ENCODE data around the gene ABLIM3.

Gene ABLIM3

DNA sequence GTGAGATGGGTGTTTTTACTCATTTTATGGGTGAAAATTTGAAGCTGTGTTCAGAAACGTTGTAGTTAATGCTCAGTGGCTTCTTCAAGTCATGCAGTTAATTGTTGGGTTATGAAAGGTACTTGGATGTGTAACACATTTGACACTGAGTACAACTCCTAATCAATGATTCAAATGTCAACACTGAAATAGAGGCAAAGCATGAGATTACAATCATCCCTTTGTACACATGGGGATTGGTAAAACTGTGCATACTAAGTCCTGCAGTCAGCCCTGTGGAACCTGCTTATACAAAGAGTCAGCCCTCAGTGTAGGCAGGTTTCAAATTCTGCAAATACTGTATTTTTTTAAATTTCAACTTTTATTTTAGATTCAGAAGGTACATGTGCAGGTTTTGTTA lies 3.3 kb downstream of the ABLIM3 start:
- Histone ChIP-seq H3K27me3 (ENCODE audit: insufficient read depth, low read length, poor library complexity, severe bottlenecking) (no peaks in the 10 kb centered on the region), H3K9ac (ENCODE audit: low read depth, low read length, poor library complexity, severe bottlenecking) (no peak overlapping the region), H3K9me3 (ENCODE audit: insufficient read depth, low read depth, low read length) (no peaks in the 10 kb centered on the region), H3K4me2 (ENCODE audit: low read depth, low read length, poor library complexity, severe bottlenecking) (no peak overlapping the region), H3K79me2 (ENCODE audit: insufficient read depth, low read length) (no peaks in the 10 kb centered on the region), H3K4me3 (ENCODE audit: low read length, poor library complexity, severe bottlenecking) (no peak overlapping the region), H3K9me2 (replicated peaks; ENCODE audit: low read depth, low read length) (no peaks in the 10 kb centered on the region), H3F3A (ENCODE audit: low read depth) (no peaks in the 10 kb centered on the region), H4K20me1 (ENCODE audit: insufficient read depth, low read length, poor library complexity, severe bottlenecking) (no peaks in the 10 kb centered on the region), H3K36me3 (ENCODE audit: insufficient read depth, low read length) (no peaks in the 10 kb centered on the region), H2AFZ (ENCODE audit: low read length) (peak overlapping the region; percentile 35; the same call in 1 of the 2 replicates), H3K4me1 (ENCODE audit: insufficient read depth, low read length, poor library complexity, severe bottlenecking) (no peaks in the 10 kb centered on the region)
- TF ChIP-seq, protein P1, sequence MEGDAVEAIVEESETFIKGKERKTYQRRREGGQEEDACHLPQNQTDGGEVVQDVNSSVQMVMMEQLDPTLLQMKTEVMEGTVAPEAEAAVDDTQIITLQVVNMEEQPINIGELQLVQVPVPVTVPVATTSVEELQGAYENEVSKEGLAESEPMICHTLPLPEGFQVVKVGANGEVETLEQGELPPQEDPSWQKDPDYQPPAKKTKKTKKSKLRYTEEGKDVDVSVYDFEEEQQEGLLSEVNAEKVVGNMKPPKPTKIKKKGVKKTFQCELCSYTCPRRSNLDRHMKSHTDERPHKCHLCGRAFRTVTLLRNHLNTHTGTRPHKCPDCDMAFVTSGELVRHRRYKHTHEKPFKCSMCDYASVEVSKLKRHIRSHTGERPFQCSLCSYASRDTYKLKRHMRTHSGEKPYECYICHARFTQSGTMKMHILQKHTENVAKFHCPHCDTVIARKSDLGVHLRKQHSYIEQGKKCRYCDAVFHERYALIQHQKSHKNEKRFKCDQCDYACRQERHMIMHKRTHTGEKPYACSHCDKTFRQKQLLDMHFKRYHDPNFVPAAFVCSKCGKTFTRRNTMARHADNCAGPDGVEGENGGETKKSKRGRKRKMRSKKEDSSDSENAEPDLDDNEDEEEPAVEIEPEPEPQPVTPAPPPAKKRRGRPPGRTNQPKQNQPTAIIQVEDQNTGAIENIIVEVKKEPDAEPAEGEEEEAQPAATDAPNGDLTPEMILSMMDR (conservative IDR thresholded peaks at IDR 0.05; ENCODE audit: low read length): no peak
- no peak for TF ChIP-seq EZH2phosphoT487 (IDR thresholded peaks at IDR 0.05; ENCODE audit: borderline replicate concordance)

DNA sequence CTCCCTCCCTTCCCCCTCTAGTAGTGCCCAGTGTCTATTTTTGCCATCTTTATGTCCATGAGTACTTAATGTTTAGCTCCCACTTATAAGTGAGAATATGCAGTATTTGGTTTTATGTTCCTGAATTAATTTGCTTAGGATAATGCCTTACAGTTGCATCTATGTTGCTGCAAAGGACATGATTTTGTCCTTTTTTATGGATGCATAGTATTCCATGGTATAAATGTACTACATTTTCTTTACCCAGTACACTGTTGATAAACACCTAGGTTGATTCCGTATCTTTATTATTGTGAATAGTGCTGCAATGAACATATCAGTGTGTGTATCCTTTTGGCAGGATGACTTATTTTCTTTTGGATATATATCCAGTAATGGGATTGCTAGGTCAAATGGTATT lies 3.8 kb downstream of the ABLIM3 start:
- H3K4me1 ChIP-seq (ENCODE audit: insufficient read depth, low read length, poor library complexity, severe bottlenecking): no peaks in the 10 kb centered on the region
- no peak overlapping the region for H2AFZ ChIP-seq (ENCODE audit: low read length)
- no peaks in the 10 kb centered on the region for H3K36me3 ChIP-seq (ENCODE audit: insufficient read depth, low read length)
- no peaks in the 10 kb centered on the region for H3K9me2 ChIP-seq (replicated peaks; ENCODE audit: low read depth, low read length)
- H3K4me3 ChIP-seq (ENCODE audit: low read length, poor library complexity, severe bottlenecking): no peak overlapping the region
- no peaks in the 10 kb centered on the region for H3K27me3 ChIP-seq (ENCODE audit: insufficient read depth, low read length, poor library complexity, severe bottlenecking)
- no peaks in the 10 kb centered on the region for H3K79me2 ChIP-seq (ENCODE audit: insufficient read depth, low read length)
- no peaks in the 10 kb centered on the region for H4K20me1 ChIP-seq (ENCODE audit: insufficient read depth, low read length, poor library complexity, severe bottlenecking)
- H3F3A ChIP-seq (ENCODE audit: low read depth): no peaks in the 10 kb centered on the region
- no peak overlapping the region for H3K9ac ChIP-seq (ENCODE audit: low read depth, low read length, poor library complexity, severe bottlenecking)
- H3K4me2 ChIP-seq (ENCODE audit: low read depth, low read length, poor library complexity, severe bottlenecking): no peak overlapping the region
- TF ChIP-seq, protein P1 (conservative IDR thresholded peaks at IDR 0.05; ENCODE audit: low read length): no peak
- no peak for TF ChIP-seq EZH2phosphoT487 (IDR thresholded peaks at IDR 0.05; ENCODE audit: borderline replicate concordance)
- H3K9me3 ChIP-seq (ENCODE audit: insufficient read depth, low read depth, low read length): no peaks in the 10 kb centered on the region

- no peaks in the 10 kb centered on the region for H3K9me2 ChIP-seq (replicated peaks; ENCODE audit: low read depth, low read length)
- no peak overlapping the region for H2AFZ ChIP-seq (ENCODE audit: low read length)
- H3K4me2 ChIP-seq (ENCODE audit: low read depth, low read length, poor library complexity, severe bottlenecking): no peak overlapping the region
- TF ChIP-seq, protein P1 (conservative IDR thresholded peaks at IDR 0.05; ENCODE audit: low read length): no peak
- no peak for TF ChIP-seq EZH2phosphoT487 (IDR thresholded peaks at IDR 0.05; ENCODE audit: borderline replicate concordance)
- no peak overlapping the region for H3K4me3 ChIP-seq (ENCODE audit: low read length, poor library complexity, severe bottlenecking)
- no peaks in the 10 kb centered on the region for H3K27me3 ChIP-seq (ENCODE audit: insufficient read depth, low read length, poor library complexity, severe bottlenecking)
- H3K79me2 ChIP-seq (ENCODE audit: insufficient read depth, low read length): no peaks in the 10 kb centered on the region
- no peaks in the 10 kb centered on the region for H3K9me3 ChIP-seq (ENCODE audit: insufficient read depth, low read depth, low read length)
- H3K36me3 ChIP-seq (ENCODE audit: insufficient read depth, low read length): no peaks in the 10 kb centered on the region
- H3K4me1 ChIP-seq (ENCODE audit: insufficient read depth, low read length, poor library complexity, severe bottlenecking): no peaks in the 10 kb centered on the region
- H3K9ac ChIP-seq (ENCODE audit: low read depth, low read length, poor library complexity, severe bottlenecking): no peak overlapping the region
- no peaks in the 10 kb centered on the region for H4K20me1 ChIP-seq (ENCODE audit: insufficient read depth, low read length, poor library complexity, severe bottlenecking)
- no peaks in the 10 kb centered on the region for H3F3A ChIP-seq (ENCODE audit: low read depth)
Observed at GRCh38 chr5:149147676-149148075, 6.4 kb downstream of the ABLIM3 start.
